Limb (tissue), 2 donors: ENCODE results near the gene C16orf87.
"Not testable (repeated sequence)": the region's sequence is repeated elsewhere in the genome, so short reads cannot be mapped to it uniquely, and the experiment has no call there.

Source experiments
- DNase-seq, 2 donors: peaks; one replicate each; pipeline ENCODE4 v3.0.0-alpha.2; 2016; ENCODE audit errors: extremely low spot score in 2 of 2

Gene C16orf87

GRCh38 chr16:46800494-46800893 lies 30.5 kb downstream of the C16orf87 start:
- no peak for DNase-seq

- DNase-seq, result no peak
Observed at GRCh38 chr16:46797501-46797900, 33.5 kb downstream of the C16orf87 start.

GRCh38 chr16:46796764-46797269 lies 34.2 kb downstream of the C16orf87 start:
- DNase-seq, result no peak

- DNase-seq, result no peak
Observed at GRCh38 chr16:46793841-46794240, 37.1 kb downstream of the C16orf87 start.

GRCh38 chr16:46790599-46791270 lies 40.2 kb downstream of the C16orf87 start:
- DNase-seq, result no peak

GRCh38 chr16:46789499-46790414 lies 41.2 kb downstream of the C16orf87 start:
- peak; percentile 3 to 75 for DNase-seq

GRCh38 chr16:46788891-46789474 lies 42.0 kb downstream of the C16orf87 start:
- no peak for DNase-seq

- DNase-seq, result no peak
Observed at GRCh38 chr16:46787909-46788308, 43.1 kb downstream of the C16orf87 start.

- no peak for DNase-seq
Observed at GRCh38 chr16:46785076-46785845, 45.7 kb downstream of the C16orf87 start.

- not testable (repeated sequence) for DNase-seq
Observed at GRCh38 chr16:46784569-46784968, 46.4 kb downstream of the C16orf87 start.

GRCh38 chr16:46783800-46784199 lies 47.2 kb downstream of the C16orf87 start:
- no peak for DNase-seq

GRCh38 chr16:46782320-46782719 lies 48.7 kb downstream of the C16orf87 start:
- DNase-seq, result no peak

- DNase-seq, result no peak
Observed at GRCh38 chr16:46777804-46778203, 53.2 kb downstream of the C16orf87 start.

- no peak for DNase-seq
Observed at GRCh38 chr16:46775214-46775613, 55.8 kb downstream of the C16orf87 start.

- DNase-seq, result no peak
Observed at GRCh38 chr16:46774743-46775177, 56.2 kb downstream of the C16orf87 start.

GRCh38 chr16:46772463-46772862 lies 58.5 kb downstream of the C16orf87 start:
- no peak for DNase-seq

- DNase-seq, result no peak
Observed at GRCh38 chr16:46768809-46769208, 62.2 kb downstream of the C16orf87 start.

- DNase-seq, result no peak
Observed at GRCh38 chr16:46765050-46765449, 65.9 kb downstream of the C16orf87 start.

- DNase-seq, result no peak
Observed at GRCh38 chr16:46763147-46763546, 67.8 kb downstream of the C16orf87 start.

- DNase-seq, result no peak
Observed at GRCh38 chr16:46762583-46762982, 68.4 kb downstream of the C16orf87 start.

- DNase-seq, result no peak
Observed at GRCh38 chr16:46759309-46759708, 71.7 kb downstream of the C16orf87 start.
